ENCODE results near the gene FREM3.
"Not testable (repeated sequence)": the region's sequence is repeated elsewhere in the genome, so short reads cannot be mapped to it uniquely, and the experiment has no call there.

The FREM3 gene

DNA sequence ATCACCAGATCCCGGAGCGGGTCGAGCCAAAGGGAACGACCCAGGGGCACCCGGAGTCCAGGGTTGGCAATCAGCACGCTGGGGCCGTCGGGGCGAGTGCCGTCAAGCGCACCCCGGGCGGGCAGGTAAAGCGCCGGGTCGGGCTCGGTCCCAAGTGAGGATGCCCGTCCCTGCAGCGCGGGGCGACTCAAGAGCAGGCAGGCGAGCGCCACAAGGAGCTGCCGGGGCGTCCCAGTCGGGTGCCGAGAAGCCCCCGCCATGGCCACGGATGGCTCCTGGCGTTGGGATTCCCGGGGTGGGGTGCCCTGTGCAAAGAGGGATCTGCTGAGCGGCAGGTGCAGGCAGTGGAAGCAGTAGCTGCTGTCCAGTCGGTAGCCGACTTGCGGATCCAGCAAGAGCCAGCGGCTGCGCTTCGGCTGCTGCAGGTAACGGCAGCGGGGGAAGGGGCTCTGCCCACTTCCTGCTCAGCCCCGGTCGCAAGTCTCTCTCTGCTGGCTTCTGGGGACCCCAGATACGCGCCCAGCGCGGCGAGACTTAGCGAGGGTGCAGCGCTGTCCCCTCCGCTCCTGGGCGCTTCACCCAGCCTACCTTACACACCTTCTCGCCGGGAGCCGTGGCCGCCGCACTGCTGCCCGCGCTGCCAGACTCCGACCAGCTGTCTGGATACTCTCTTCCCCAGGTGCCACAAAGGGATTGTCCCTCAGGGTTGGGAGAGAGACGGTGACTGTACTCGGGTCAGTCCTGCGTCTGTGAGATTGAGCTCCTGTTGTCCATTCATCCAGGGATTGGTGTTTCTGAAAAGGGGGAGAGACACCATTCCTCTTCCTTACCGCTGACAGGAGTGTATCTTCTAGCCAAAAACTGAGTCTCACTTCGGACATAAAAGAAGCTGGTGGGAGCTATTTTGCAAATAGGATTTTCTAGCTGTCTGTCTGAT is at the start of gene FREM3:
Gene FREM3 (minus strand): TSS at position 260 of the 937 bp plus-strand sequence. CDS start 0 bp downstream, at position 260.
- DNase-seq (ENCODE audit: low read depth) = no peak

- no peak for DNase-seq (ENCODE audit: low read depth)
These were observed 45.4 kb upstream of the FREM3 start for GRCh38 chr4:143745874-143746273.

- no peak for DNase-seq (ENCODE audit: low read depth)
These were observed 43.1 kb upstream of the FREM3 start for GRCh38 chr4:143743591-143743990.

DNA sequence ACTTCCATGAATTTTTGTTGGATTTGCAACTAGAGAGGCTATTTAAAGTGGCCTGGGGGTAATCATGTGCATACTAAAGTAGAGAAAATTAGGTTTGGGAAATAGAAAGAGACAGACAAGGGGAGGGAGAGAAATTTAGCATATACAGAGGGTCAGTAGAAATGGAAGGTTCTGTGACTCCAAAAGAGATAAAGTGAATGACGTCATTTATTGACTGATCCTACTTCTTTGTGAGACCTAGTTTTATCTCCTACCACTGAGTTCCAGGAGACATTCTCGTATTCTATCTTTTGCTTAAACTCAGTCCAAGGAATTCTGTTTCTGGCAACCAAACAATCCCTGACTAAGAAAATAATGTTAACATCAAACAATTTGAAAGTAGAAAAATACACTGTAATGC is 42.4 kb upstream of the FREM3 start:
- no peak for DNase-seq (ENCODE audit: low read depth)

DNA sequence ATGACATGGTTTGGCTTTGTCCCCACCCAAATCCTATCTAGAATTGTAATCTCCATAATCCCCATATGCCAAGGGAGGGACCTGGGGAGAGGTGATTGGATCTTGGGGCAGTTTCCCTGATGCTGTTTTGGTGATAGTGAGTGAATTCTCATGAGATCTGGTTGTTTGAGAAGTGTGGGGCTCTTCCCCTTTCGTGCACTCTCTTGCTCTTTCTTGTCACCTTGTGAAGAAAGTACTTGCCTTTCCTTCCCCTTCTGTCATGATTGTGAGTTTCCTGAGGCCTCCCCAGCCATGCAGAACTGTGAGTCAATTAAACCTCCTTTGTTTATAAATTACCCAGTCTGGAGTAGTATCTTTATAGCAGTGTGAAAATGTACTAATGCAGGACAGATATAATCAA is 36.4 kb upstream of the FREM3 start:
- DNase-seq (ENCODE audit: low read depth) = no peak

- DNase-seq (ENCODE audit: low read depth) = not testable (repeated sequence)
These were observed 35.6 kb upstream of the FREM3 start for GRCh38 chr4:143736061-143736460.

DNA sequence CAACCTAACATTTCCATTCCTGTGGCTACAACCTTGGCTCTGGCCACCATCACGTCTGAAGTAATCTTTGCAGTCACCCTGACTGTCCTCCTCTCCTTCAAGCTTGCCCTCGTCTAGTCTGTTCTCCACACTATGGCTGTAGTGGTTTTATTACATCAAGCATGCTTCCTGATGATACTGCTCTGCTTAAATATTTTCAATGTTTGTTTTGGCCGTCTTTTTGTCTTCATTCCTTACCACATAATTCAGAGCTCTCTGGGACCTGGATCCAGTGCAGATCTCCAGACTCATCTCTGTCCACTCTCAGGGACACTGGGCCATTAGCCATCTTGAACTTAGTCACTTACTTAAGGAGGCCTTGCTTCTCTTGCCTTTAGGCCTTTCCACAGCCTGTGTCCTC is 27.7 kb upstream of the FREM3 start:
- DNase-seq (ENCODE audit: low read depth) = no peak

- DNase-seq (ENCODE audit: low read depth) = no peak
These were observed 26.2 kb upstream of the FREM3 start for GRCh38 chr4:143726714-143727113.

DNA sequence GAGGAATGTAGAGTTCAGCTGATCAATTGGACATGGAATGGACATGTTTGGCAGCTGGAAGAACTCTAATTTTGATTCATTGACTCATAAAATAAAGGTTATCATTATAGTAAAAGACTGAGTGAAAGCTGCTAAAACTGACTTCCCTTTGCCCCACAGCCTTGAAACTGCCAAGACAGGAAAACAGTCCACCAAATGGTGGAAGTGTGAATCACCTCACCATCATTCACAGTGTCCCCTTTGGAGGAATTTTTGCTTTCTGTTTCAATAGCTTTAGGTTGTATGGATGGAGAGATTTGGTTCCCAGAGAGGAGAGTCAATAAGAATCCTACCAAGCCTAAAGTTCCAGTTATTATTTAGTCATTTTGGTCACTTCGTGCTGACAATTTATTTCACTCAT is 20.8 kb upstream of the FREM3 start:
- no peak for DNase-seq (ENCODE audit: low read depth)

GRCh38 chr4:143718748-143719147 is 18.3 kb upstream of the FREM3 start:
- not testable (repeated sequence) for DNase-seq (ENCODE audit: low read depth)

DNA sequence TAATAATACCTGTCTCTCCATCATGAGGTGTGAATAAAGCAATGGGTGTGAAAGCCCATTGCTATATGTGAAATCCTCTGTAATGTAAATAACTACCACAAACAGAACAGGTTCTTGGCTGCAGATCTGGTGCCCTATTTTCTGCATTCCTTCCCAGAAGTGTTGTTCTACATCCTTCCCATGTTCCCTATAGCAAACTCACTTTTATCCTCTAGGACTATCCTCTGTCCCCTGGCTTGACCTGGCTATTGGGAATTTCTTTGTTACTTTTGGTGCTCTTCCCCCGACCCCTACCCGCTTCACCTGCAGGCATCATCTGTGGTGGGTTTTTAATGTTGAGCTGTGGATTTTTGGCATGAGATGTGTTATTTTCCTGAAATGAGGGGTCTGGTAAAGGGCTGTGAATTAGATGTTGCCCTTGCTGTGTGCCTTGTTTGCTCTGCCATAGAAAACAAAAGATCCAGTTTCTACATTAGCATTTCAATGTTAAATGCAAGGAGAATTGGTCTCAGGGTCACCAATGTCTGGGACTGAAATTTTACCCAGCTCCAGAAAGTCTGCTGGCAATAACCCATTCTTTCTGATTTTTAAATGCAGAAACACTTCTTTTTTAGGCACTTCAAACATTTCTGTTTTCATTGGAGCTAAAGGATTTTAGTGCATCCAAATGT is 13.6 kb upstream of the FREM3 start:
- no peak for DNase-seq (ENCODE audit: low read depth)

DNA sequence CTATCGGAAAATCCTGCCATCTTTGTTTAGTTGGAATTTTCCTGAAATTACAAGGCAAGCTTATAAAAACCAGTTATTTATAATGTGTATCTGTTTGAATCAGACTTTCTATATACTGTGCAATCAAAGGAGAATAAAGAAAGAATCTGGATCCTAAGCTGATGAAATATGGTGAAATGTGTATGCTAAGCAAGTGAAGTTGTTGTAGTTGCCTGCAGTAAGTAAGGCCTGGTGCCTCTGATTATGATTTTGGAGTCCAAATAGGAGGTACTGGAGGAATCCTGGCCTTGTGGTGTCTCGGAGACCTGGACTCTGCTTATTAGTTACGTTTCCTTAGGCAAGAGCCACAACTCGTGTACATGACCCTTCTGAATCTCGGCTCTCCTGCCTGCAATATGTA is 13.1 kb upstream of the FREM3 start:
- DNase-seq (ENCODE audit: low read depth) = no peak

DNA sequence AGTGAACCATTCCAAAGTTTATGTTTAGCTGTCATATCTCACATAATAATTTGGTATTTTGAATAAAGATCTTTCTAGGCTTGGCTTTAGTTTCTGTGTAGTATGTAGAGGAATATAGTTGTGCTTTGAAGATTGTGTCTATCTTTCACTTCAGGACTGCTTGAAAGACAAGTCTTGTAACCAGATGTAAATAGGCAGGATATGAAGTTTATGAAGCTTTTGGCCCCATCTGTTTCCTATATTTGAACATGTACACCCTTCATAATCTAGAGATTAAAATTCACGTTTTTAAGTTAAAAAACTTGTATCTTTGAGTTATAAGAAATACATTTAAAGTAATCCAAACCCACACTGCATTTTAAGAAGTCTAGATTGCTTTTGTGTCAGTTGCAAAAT is 11.7 kb upstream of the FREM3 start:
- no peak for DNase-seq (ENCODE audit: low read depth)

DNA sequence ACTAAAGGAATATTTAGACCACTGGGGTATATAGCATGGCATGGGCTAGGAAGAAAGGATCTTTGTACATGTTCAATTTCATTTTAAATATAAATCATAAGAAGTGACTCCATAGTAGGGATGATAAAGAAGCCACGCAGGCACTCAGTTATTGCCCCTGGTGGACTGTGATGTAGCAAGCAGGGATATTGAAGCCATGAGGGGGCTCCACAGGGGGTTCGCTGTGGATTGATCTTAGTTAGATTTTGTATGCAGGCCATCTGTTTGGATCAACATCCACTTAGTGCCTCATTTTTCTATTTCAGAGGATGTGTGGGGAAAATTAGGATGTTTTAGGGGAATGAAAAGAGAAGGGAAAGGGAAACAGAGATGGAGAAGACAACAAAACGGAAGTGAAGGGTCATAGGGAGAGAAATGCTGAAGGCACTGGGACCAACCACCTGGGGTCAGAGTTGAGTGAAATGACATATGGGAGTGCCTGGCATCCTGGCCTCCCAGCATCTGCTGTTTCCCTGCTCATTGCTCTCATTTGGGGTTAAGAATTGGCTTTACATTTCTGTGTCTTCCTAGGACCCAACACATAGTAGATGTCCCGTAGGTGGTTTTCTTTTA is 11.2 kb upstream of the FREM3 start:
- DNase-seq (ENCODE audit: low read depth) = no peak

DNA sequence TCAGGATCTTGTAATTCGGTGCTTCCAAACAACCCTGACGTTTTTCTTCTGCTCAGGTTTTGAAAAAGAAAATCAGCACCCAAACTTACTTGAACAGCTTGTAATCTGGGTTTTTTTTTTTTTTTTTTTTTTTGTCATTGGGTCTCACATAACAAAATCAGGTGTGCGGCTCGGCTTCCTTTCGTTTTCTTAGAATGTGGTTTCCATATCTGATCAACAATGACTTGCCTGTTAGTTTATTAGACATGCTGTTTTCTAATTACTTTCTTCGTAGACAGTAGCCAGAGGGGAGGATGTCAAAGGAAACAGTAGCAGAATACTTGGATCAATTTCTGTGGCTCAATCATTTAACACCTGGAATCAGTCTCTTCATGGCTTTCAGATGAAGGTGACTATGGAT is 890 bp upstream of the FREM3 start:
- no peak for DNase-seq (ENCODE audit: low read depth)

- DNase-seq (ENCODE audit: low read depth) = no peak
These were observed 444 bp downstream of the FREM3 start for GRCh38 chr4:143700046-143700415.

- no peak for DNase-seq (ENCODE audit: low read depth)
These were observed 987 bp downstream of the FREM3 start for GRCh38 chr4:143699331-143700045.

GRCh38 chr4:143693856-143694255 is 6.6 kb downstream of the FREM3 start:
- DNase-seq (ENCODE audit: low read depth) = no peak

DNA sequence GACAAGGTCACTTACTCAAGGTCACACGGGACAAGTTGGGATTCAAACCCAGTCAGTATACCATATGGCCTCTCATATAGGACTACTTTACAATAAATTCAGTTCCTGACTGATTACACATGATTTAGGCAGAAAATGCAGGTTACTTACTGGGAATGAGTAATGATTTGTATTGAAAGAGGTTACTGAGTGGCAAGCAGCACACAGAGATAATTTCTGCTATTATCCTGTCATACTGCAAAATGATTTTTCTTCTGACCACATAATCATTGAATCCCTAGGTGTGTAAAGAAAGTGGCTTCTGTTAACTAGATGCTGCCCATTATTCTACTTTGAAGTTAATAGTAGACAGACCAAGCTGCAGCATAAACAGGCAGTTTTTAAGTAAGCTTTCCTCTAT is 8.2 kb downstream of the FREM3 start:
- DNase-seq (ENCODE audit: low read depth) = no peak

DNA sequence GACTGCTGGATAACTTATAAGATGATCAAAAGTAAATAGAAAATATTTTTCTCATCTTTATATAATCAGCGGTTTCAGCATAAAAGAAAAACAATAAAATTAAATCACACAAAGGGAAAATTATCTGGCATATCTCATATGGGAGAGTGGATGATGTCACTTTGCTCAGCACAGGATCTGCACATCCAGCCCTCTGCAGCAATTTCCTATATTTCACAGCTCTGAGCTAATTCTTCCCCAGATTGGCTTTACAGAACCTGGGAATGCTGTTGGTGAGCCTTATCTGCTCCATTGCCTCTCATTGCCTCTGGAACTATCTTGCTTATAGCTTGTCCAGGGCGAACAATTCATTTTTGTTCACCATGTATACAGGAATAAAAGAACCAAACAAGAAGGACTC is 21.0 kb downstream of the FREM3 start:
- no peak for DNase-seq (ENCODE audit: low read depth)

GRCh38 chr4:143673629-143674028 is 26.8 kb downstream of the FREM3 start:
- DNase-seq (ENCODE audit: low read depth) = not testable (repeated sequence)

DNA sequence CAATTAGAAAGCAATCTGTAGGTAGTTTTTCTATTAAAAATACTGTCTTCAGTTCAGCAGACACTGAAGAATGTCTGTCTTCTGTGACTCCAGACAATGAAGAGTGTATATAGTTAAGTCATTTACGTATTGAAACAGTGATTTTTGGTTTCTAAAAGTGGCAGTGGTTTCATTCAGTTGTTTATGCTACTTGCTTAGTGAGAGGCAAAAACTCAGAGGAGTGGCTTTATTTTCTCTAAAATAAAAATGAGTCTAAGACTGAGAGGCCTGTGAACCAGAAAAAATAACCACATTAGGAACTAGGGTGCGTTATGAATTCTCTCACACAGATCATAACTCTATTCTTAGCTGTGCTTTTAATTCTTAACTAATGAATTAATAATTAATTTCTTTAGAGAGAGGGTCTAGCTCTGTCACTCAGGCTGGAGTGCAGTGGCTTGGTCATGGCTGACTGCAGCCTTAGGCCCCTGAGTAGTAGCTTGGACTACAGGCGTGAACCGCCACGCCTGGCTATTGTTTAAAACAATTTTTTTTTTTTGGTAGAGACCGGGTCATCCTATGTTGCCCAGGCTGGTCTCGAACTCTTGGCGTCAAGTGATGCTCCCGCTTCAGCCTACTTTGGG is 31.4 kb downstream of the FREM3 start:
- DNase-seq (ENCODE audit: low read depth) = no peak

Data from stimulated activated CD8-positive, alpha-beta memory T cell treated with anti-CD3 and anti-CD28 coated beads, Interleukin-12 subunit alpha, Interleukin-12 subunit beta, amount 100 ng/mL, for 4 hours (primary cell).